Effector memory CD8-positive, alpha-beta T cell (primary cell): ENCODE measurements around the gene SPATA7.
A peak's percentile ranks its signal among the peaks of the same experiment; 100 is the strongest.

Experiments used
- ATAC-seq: fragments of 150-1000 bp; cut with Tn5 transposase; replicated peaks from 2 replicates; pipeline ENCODE4 v1.10.0; 2021; ENCODE audit warnings: mild to moderate bottlenecking, moderate library complexity
- DNase-seq, 3 experiments: peaks; one replicate each; pipeline ENCODE4 v3.0.0; 2021
- H3K27ac Mint-ChIP-seq, 2 donors: one replicate each; pipeline ENCODE4 v1.8.0; 2022; ENCODE audit warnings: mild to moderate bottlenecking in 2 of 2, mixed read lengths in 2 of 2, moderate library complexity in 2 of 2
- H3K27me3 Mint-ChIP-seq, 2 donors: one replicate each; pipeline ENCODE4 v1.8.0; 2022; ENCODE audit warnings: mixed read lengths in 2 of 2
- H3K36me3 Mint-ChIP-seq: one replicate; pipeline ENCODE4 v1.8.0; 2022; ENCODE audit warnings: mild to moderate bottlenecking, moderate library complexity, mixed read lengths; ENCODE audit not compliant: insufficient read depth
- H3K4me1 Mint-ChIP-seq, 2 donors: one replicate each; pipeline ENCODE4 v1.8.0; 2022; ENCODE audit warnings: low read depth in 2 of 2, mixed read lengths in 2 of 2
- H3K4me3 Mint-ChIP-seq, 2 donors: one replicate each; pipeline ENCODE4 v1.8.0; 2022; ENCODE audit warnings: mild to moderate bottlenecking in 2 of 2, mixed read lengths in 2 of 2, moderate library complexity in 2 of 2
- H3K9me3 Mint-ChIP-seq, 2 donors: one replicate each; pipeline ENCODE4 v1.8.0; 2022; ENCODE audit warnings: mixed read lengths in 2 of 2
- total RNA-seq, 9 experiments: gene quantifications; one replicate each; lab custom pipeline; 2026; lab: John Stamatoyannopoulos, UW

SPATA7 gene
- 1.2 to 9.4 (median 4.0) reads per million in 9 experiments for total RNA-seq

GRCh38 chr14:88385212-88386101 lies at the start of gene SPATA7:
Gene SPATA7 (plus strand): TSS chr14:88385657. CDS start chr14:88385819, 162 bp downstream.
- H3K9me3 Mint-ChIP-seq = no peaks in the 10 kb centered on the region
- peak; percentile 97 for ATAC-seq
- peaks cover 6 to 9% of the 10 kb centered on the region in 2 donors for H3K4me1 Mint-ChIP-seq
- peaks cover 7% of the 10 kb centered on the region for H3K36me3 Mint-ChIP-seq
- peak; percentile 66 to 70 (median 69) for DNase-seq
- H3K27ac Mint-ChIP-seq = peak within 1 kb of the TSS; percentile 95 to 96
- no peaks in the 10 kb centered on the region for H3K27me3 Mint-ChIP-seq
- peak within 1 kb of the TSS; percentile 96 to 98 for H3K4me3 Mint-ChIP-seq

- no peak for DNase-seq
- H3K9me3 Mint-ChIP-seq = no peaks in the 10 kb centered on the region
Measured at GRCh38 chr14:88340357-88340756, 45.1 kb upstream of the SPATA7 start.

GRCh38 chr14:88342980-88343379 lies 42.5 kb upstream of the SPATA7 start:
- no peak for ATAC-seq
- peaks cover 16 to 39% of the 10 kb centered on the region in 2 donors for H3K27me3 Mint-ChIP-seq
- H3K36me3 Mint-ChIP-seq = no peaks in the 10 kb centered on the region

More at GRCh38 chr14:88340357-88340756, 45.1 kb upstream of the SPATA7 start:
- no peak overlapping the region for H3K27ac Mint-ChIP-seq
- H3K27me3 Mint-ChIP-seq = peaks cover 42 to 49% of the 10 kb centered on the region in 2 donors
- H3K4me3 Mint-ChIP-seq = no peak overlapping the region
- H3K4me1 Mint-ChIP-seq = no peaks in the 10 kb centered on the region
- no peak for ATAC-seq
- no peaks in the 10 kb centered on the region for H3K36me3 Mint-ChIP-seq

GRCh38 chr14:88346048-88346639 lies 39.3 kb upstream of the SPATA7 start:
- H3K27ac Mint-ChIP-seq = no peak overlapping the region
- DNase-seq = no peak
- H3K9me3 Mint-ChIP-seq = no peaks in the 10 kb centered on the region
- H3K27me3 Mint-ChIP-seq = peaks cover 16 to 22% of the 10 kb centered on the region in 2 donors
- no peaks in the 10 kb centered on the region for H3K4me1 Mint-ChIP-seq
- no peaks in the 10 kb centered on the region for H3K36me3 Mint-ChIP-seq
- ATAC-seq = no peak
- no peak overlapping the region for H3K4me3 Mint-ChIP-seq

More at GRCh38 chr14:88342980-88343379, 42.5 kb upstream of the SPATA7 start:
- Mint-ChIP-seq H3K9me3 (no peaks in the 10 kb centered on the region), H3K4me1 (no peaks in the 10 kb centered on the region), H3K4me3 (no peak overlapping the region), H3K27ac (no peak overlapping the region)
- no peak for DNase-seq

- Mint-ChIP-seq H3K27me3 (peaks cover 0 to 2% of the 10 kb centered on the region in 2 donors), H3K36me3 (no peaks in the 10 kb centered on the region), H3K4me1 (no peaks in the 10 kb centered on the region), H3K4me3 (no peak overlapping the region), H3K9me3 (no peaks in the 10 kb centered on the region), H3K27ac (no peak overlapping the region)
- no peak for ATAC-seq
- DNase-seq = no peak
Measured at GRCh38 chr14:88348546-88348945, 36.9 kb upstream of the SPATA7 start.

GRCh38 chr14:88351966-88352691 lies 33.3 kb upstream of the SPATA7 start:
- no peak overlapping the region for H3K4me3 Mint-ChIP-seq
- H3K9me3 Mint-ChIP-seq = no peaks in the 10 kb centered on the region
- no peaks in the 10 kb centered on the region for H3K36me3 Mint-ChIP-seq
- ATAC-seq = no peak
- DNase-seq = no peak
- no peak overlapping the region for H3K27ac Mint-ChIP-seq
- no peaks in the 10 kb centered on the region for H3K4me1 Mint-ChIP-seq
- H3K27me3 Mint-ChIP-seq = peaks cover 0 to 6% of the 10 kb centered on the region in 2 donors

GRCh38 chr14:88352698-88353097 lies 32.8 kb upstream of the SPATA7 start:
- ATAC-seq = no peak
- H3K4me3 Mint-ChIP-seq = no peak overlapping the region
- H3K9me3 Mint-ChIP-seq = no peaks in the 10 kb centered on the region
- H3K36me3 Mint-ChIP-seq = no peaks in the 10 kb centered on the region
- no peak overlapping the region for H3K27ac Mint-ChIP-seq
- no peak for DNase-seq
- peaks cover 0 to 8% of the 10 kb centered on the region in 2 donors for H3K27me3 Mint-ChIP-seq
- H3K4me1 Mint-ChIP-seq = no peaks in the 10 kb centered on the region

GRCh38 chr14:88354358-88354757 lies 31.1 kb upstream of the SPATA7 start:
- Mint-ChIP-seq H3K4me1 (no peaks in the 10 kb centered on the region), H3K4me3 (no peak overlapping the region), H3K9me3 (no peaks in the 10 kb centered on the region), H3K36me3 (no peaks in the 10 kb centered on the region), H3K27me3 (peaks cover 7 to 18% of the 10 kb centered on the region in 2 donors), H3K27ac (no peak overlapping the region)
- no peak for DNase-seq
- no peak for ATAC-seq

- ATAC-seq = no peak
Measured at GRCh38 chr14:88359500-88359899, 26.0 kb upstream of the SPATA7 start.

GRCh38 chr14:88363644-88364043 lies 21.8 kb upstream of the SPATA7 start:
- ATAC-seq = no peak
- H3K36me3 Mint-ChIP-seq = no peaks in the 10 kb centered on the region
- H3K4me1 Mint-ChIP-seq = no peaks in the 10 kb centered on the region
- no peak overlapping the region for H3K27ac Mint-ChIP-seq
- no peak for DNase-seq
- H3K9me3 Mint-ChIP-seq = no peaks in the 10 kb centered on the region
- no peak overlapping the region for H3K4me3 Mint-ChIP-seq
- peaks cover 35 to 36% of the 10 kb centered on the region in 2 donors for H3K27me3 Mint-ChIP-seq

More at GRCh38 chr14:88359500-88359899, 26.0 kb upstream of the SPATA7 start:
- Mint-ChIP-seq H3K9me3 (no peaks in the 10 kb centered on the region), H3K4me1 (no peaks in the 10 kb centered on the region), H3K4me3 (no peak overlapping the region), H3K27me3 (peaks cover 24 to 37% of the 10 kb centered on the region in 2 donors), H3K27ac (no peak overlapping the region), H3K36me3 (no peaks in the 10 kb centered on the region)
- DNase-seq = no peak

GRCh38 chr14:88364710-88365413 lies 20.6 kb upstream of the SPATA7 start:
- H3K27me3 Mint-ChIP-seq = peaks cover 42 to 48% of the 10 kb centered on the region in 2 donors
- H3K4me3 Mint-ChIP-seq = no peak overlapping the region
- no peaks in the 10 kb centered on the region for H3K4me1 Mint-ChIP-seq
- no peaks in the 10 kb centered on the region for H3K36me3 Mint-ChIP-seq
- no peak for ATAC-seq
- no peak for DNase-seq
- H3K27ac Mint-ChIP-seq = no peak overlapping the region
- no peaks in the 10 kb centered on the region for H3K9me3 Mint-ChIP-seq

- DNase-seq = no peak
- Mint-ChIP-seq H3K9me3 (no peaks in the 10 kb centered on the region), H3K4me3 (no peak overlapping the region), H3K36me3 (no peaks in the 10 kb centered on the region), H3K27ac (no peak overlapping the region), H3K27me3 (peaks cover 69% of the 10 kb centered on the region in 2 donors), H3K4me1 (no peaks in the 10 kb centered on the region)
- no peak for ATAC-seq
Measured at GRCh38 chr14:88369496-88369895, 16.0 kb upstream of the SPATA7 start.
